HUES64 (cell line): ENCODE data around the gene NHSL1.

ENCODE experiments used
- H3K27ac ChIP-seq: 2 replicates; pipeline ENCODE4 v1.7.0; 2013; ENCODE audit warnings: low read depth, low read length, inconsistent platforms
- H3K27me3 ChIP-seq: 2 replicates; pipeline ENCODE4 v1.6.1; 2013; ENCODE audit warnings: mild to moderate bottlenecking, low read length; ENCODE audit not compliant: insufficient read depth
- H3K36me3 ChIP-seq: 2 replicates; pipeline ENCODE4 v1.6.1; 2013; ENCODE audit warnings: mild to moderate bottlenecking, low read length; ENCODE audit not compliant: insufficient read depth
- H3K4me1 ChIP-seq: 2 replicates; pipeline ENCODE4 v1.6.1; 2013; ENCODE audit warnings: mild to moderate bottlenecking, low read length, moderate library complexity; ENCODE audit not compliant: insufficient read depth
- H3K4me3 ChIP-seq: 2 replicates; pipeline ENCODE4 v1.5.1; 2013; ENCODE audit warnings: mild to moderate bottlenecking, low read length, moderate library complexity
- H3K9ac ChIP-seq: 2 replicates; pipeline ENCODE4 v1.6.1; 2013; ENCODE audit warnings: mild to moderate bottlenecking, low read depth, low read length
- H3K9me3 ChIP-seq: 2 replicates; pipeline ENCODE4 v1.6.1; 2013; ENCODE audit warnings: low read depth, low read length; ENCODE audit not compliant: insufficient read depth
- WGBS: fragments of 150-250, 120-280 bp; methylation state at CpG from one replicate; pipeline ENCODE4 v1.1.7; 2013; ENCODE audit warnings: missing lambda C conversion rate; 5-methylcytosine and 5-hydroxymethylcytosine counted together

NHSL1 gene

DNA sequence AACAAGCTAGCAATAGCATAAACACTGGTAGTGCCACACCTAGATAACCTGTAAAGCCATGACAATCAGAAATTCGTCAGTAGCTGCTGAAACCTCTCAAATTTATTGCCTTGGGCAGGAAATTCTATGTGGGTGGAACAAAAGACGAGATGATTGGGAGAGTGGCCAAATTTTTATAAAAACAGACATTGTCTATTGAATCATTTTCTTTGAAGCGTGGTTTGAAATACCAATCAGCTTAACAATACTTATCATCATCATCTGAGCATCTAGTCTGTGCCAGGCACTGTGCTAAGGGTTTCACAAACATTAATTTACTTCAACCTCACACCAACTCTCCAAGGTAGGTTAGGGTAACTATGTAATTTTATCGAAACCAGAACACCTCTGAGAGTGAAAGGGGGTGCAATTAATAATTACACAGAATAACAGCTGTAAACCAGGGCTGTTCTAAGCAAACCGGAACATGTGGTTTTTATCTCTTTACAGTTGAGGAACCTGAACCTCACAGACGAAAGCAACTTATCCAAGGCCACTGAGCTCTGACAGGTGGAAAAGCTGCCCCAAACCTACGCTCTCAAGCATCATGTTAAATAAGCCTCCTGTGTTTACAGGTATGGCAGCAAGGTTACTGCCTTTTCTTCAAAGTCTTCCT, 43.4 kb downstream of the NHSL1 start:
- WGBS: 88% methylated on average over 7 of the region's 7 CpGs
- Histone ChIP-seq H3K4me3 (no peak overlapping the region), H3K36me3 (no peaks in the 10 kb centered on the region), H3K27me3 (no peaks in the 10 kb centered on the region), H3K4me1 (0 out of 2 replicates have a peak, but pooled peaks cover 3% of the 10 kb centered on the region), H3K9me3 (no peaks in the 10 kb centered on the region), H3K9ac (no peak overlapping the region), H3K27ac (no peak overlapping the region)

- Histone ChIP-seq H3K27me3 (no peaks in the 10 kb centered on the region), H3K9me3 (no peaks in the 10 kb centered on the region), H3K4me3 (no peak overlapping the region), H3K9ac (no peak overlapping the region), H3K4me1 (0 out of 2 replicates have a peak, but pooled peaks cover 3% of the 10 kb centered on the region), H3K36me3 (no peaks in the 10 kb centered on the region), H3K27ac (no peak overlapping the region)
- 87% methylated on average over 9 of the region's 9 CpGs for WGBS
Measured at GRCh38 chr6:138454981-138455706, 44.1 kb downstream of the NHSL1 start.

DNA sequence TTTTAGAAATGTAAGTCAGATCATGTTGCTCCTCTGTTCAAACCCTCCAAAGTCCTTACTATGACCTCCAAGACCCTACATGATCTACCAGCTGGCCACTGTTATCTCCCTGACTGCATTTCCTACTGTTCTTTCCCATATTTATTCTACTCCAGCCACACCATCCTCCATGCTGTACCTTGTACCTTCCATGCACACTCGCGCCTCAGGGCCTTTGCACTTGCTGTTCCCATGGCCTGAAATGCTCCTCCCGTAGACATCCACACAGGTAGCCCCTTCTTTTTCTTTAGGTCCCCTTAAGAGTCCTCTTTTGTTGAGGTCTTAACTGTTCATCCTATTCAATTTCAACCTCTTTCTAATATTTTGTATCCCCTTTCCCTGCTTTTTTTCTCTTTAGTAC, 48.3 kb downstream of the NHSL1 start:
- H3K27me3 ChIP-seq: no peaks in the 10 kb centered on the region
- 94% methylated on average over 3 of the region's 3 CpGs for WGBS
- 0 out of 2 replicates have a peak, but pooled peaks cover 3% of the 10 kb centered on the region for H3K4me1 ChIP-seq
- H3K27ac ChIP-seq: no peak overlapping the region
- no peaks in the 10 kb centered on the region for H3K9me3 ChIP-seq
- peaks cover 4% of the 10 kb centered on the region; the same call in 1 of the 2 replicates for H3K36me3 ChIP-seq
- no peak overlapping the region for H3K4me3 ChIP-seq
- no peak overlapping the region for H3K9ac ChIP-seq

DNA sequence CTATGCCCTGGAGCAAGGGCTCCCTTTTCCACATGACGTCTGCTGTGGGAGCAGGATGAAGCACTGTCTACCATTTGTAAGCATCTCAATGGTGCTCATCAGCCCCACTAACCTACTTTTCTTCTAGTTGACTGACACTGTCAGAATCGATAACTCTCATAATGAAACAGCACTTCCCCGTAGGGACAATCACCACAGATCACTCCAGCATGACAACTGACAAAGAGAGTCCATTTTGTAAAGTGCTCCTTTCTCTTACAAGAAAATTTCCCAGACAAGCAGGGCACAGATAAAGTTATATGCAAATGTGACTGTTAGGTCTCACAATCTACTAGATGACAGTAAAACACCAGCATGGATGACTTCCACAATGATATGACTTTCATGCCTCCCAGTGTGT, 48.8 kb downstream of the NHSL1 start:
- Histone ChIP-seq H3K27ac (no peak overlapping the region), H3K36me3 (peaks cover 4% of the 10 kb centered on the region; the same call in 1 of the 2 replicates), H3K4me1 (no peaks in the 10 kb centered on the region), H3K27me3 (no peaks in the 10 kb centered on the region), H3K4me3 (no peak overlapping the region), H3K9ac (no peak overlapping the region), H3K9me3 (no peaks in the 10 kb centered on the region)
- 90% methylated on average over 3 of the region's 3 CpGs for WGBS

- Histone ChIP-seq H3K27me3 (no peaks in the 10 kb centered on the region), H3K36me3 (peaks cover 18% of the 10 kb centered on the region; the same call in 1 of the 2 replicates), H3K27ac (no peak overlapping the region), H3K9me3 (no peaks in the 10 kb centered on the region), H3K4me1 (no peaks in the 10 kb centered on the region), H3K4me3 (no peak overlapping the region), H3K9ac (no peak overlapping the region)
- 92% methylated on average over 6 of the region's 6 CpGs for WGBS
Measured at GRCh38 chr6:138446821-138447220, 52.5 kb downstream of the NHSL1 start.

GRCh38 chr6:138443979-138444378, 55.3 kb downstream of the NHSL1 start:
- Histone ChIP-seq H3K9ac (no peak overlapping the region), H3K4me1 (no peaks in the 10 kb centered on the region), H3K36me3 (peaks cover 27% of the 10 kb centered on the region; the same call in 1 of the 2 replicates), H3K4me3 (no peak overlapping the region), H3K9me3 (no peaks in the 10 kb centered on the region), H3K27ac (no peak overlapping the region), H3K27me3 (no peaks in the 10 kb centered on the region)

GRCh38 chr6:138442663-138443062, 56.6 kb downstream of the NHSL1 start:
- H3K4me3 ChIP-seq: no peak overlapping the region
- H3K9me3 ChIP-seq: no peaks in the 10 kb centered on the region
- no peaks in the 10 kb centered on the region for H3K4me1 ChIP-seq
- no CpG with 5 or more reads among the region's 2 CpGs for WGBS
- H3K27me3 ChIP-seq: no peaks in the 10 kb centered on the region
- peaks cover 34% of the 10 kb centered on the region; the same call in 1 of the 2 replicates for H3K36me3 ChIP-seq
- no peak overlapping the region for H3K9ac ChIP-seq
- no peak overlapping the region for H3K27ac ChIP-seq

GRCh38 chr6:138441965-138442364, 57.3 kb downstream of the NHSL1 start:
- Histone ChIP-seq H3K4me3 (no peak overlapping the region), H3K4me1 (no peaks in the 10 kb centered on the region), H3K36me3 (peaks cover 37% of the 10 kb centered on the region; the same call in 1 of the 2 replicates), H3K9ac (no peak overlapping the region), H3K27ac (no peak overlapping the region), H3K27me3 (no peaks in the 10 kb centered on the region), H3K9me3 (no peaks in the 10 kb centered on the region)
- 92% methylated on average over 6 of the region's 6 CpGs for WGBS

- Histone ChIP-seq H3K4me1 (no peaks in the 10 kb centered on the region), H3K9me3 (no peaks in the 10 kb centered on the region), H3K27ac (no peak overlapping the region), H3K27me3 (no peaks in the 10 kb centered on the region), H3K4me3 (no peak overlapping the region), H3K36me3 (peaks cover 36% of the 10 kb centered on the region; the same call in 1 of the 2 replicates), H3K9ac (no peak overlapping the region)
- WGBS: 94% methylated on average over 4 of the region's 4 CpGs
Measured at GRCh38 chr6:138440758-138441357, 58.4 kb downstream of the NHSL1 start.

DNA sequence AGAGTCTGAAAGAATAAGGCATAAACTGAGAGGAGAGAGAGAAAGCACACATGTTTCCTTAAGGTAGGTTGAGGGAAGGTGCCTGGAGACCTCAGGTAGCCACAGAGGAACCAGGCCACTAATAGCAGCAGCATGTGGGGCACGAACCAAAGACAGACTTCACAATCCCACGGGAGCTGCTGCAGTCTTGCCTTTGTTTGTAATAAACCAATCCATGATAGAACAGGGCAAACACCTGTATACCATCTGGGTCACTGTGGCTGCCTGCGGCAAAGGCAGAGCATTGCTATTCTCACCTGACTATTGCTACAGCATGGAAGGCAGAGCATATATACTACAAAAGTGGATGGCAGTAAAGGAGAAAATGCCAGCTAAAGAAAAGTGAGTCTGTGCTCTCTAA, 59.0 kb downstream of the NHSL1 start:
- Histone ChIP-seq H3K27me3 (no peaks in the 10 kb centered on the region), H3K9ac (no peak overlapping the region), H3K36me3 (peaks cover 36% of the 10 kb centered on the region; the same call in 1 of the 2 replicates), H3K27ac (no peak overlapping the region), H3K4me3 (no peak overlapping the region), H3K4me1 (no peaks in the 10 kb centered on the region), H3K9me3 (no peaks in the 10 kb centered on the region)
- 95% methylated on average over 3 of the region's 3 CpGs for WGBS

DNA sequence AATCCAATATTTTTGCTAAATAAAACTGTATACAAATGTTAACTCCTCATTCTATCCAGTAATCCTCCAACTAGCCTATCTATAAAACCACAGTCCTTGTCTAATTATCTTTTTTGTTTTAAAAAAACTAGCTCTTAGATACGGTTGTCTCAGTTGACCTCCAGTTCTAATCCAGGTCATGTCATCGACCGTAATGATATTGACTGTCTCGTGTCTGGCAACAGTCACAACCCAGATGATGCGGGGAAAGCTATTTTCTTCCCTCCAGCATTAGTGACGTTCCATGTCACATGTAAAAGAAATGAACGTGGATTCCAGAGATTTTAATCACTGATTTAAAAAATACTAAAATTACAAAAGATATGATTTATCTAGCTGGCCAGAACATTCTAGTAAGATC, 59.7 kb downstream of the NHSL1 start:
- no peaks in the 10 kb centered on the region for H3K27me3 ChIP-seq
- no peak overlapping the region for H3K27ac ChIP-seq
- H3K9ac ChIP-seq: no peak overlapping the region
- peaks cover 36% of the 10 kb centered on the region; the same call in 1 of the 2 replicates for H3K36me3 ChIP-seq
- 96% methylated on average over 6 of the region's 7 CpGs for WGBS
- no peak overlapping the region for H3K4me3 ChIP-seq
- H3K9me3 ChIP-seq: no peaks in the 10 kb centered on the region
- H3K4me1 ChIP-seq: no peaks in the 10 kb centered on the region
